K562 (cell line): ENCODE results near the gene SLC37A4. TPM values are rescaled to one million over a fixed set of nuclear protein-coding genes. Genes with fewer than 3 reads are reported as not detected.
A peak's percentile ranks its signal among the peaks of the same experiment; 100 is the strongest.

Experiments used
- CCAR2 ChIP-seq: fragments of 200-400 bp; formaldehyde crosslinking; IDR thresholded peaks from 2 replicates; pipeline ENCODE4 v1.6.1; 2017; ENCODE audit warnings: mild to moderate bottlenecking, low read depth, low read length
- GMEB1 ChIP-seq: fragments of 250-450 bp; sonication (Bioruptor Pico); IDR thresholded peaks from 2 replicates; pipeline ENCODE4 v1.4.0; 2020; ENCODE audit warnings: mild to moderate bottlenecking
- HNRNPUL1 ChIP-seq: fragments of 200-400 bp; formaldehyde crosslinking; IDR thresholded peaks from 2 replicates; pipeline ENCODE4 v1.6.1; 2017; ENCODE audit warnings: low read length
- KLF16 ChIP-seq: IDR thresholded peaks from 2 replicates; pipeline ENCODE4 v1.6.1; 2016; ENCODE audit warnings: antibody characterized with exemption
- MAX ChIP-seq: sonication (generic); formaldehyde crosslinking; IDR thresholded peaks from 2 replicates; pipeline ENCODE4 v1.9.0; 2022; ENCODE audit warnings: mild to moderate bottlenecking, missing genetic modification reagents
- MYBL2 ChIP-seq, 2 experiments: fragments of 450-650 bp in 1 of 2; sonication (generic) in 1 of 2; formaldehyde crosslinking in 1 of 2; IDR thresholded peaks; 2 replicates each; pipeline versions ENCODE4 v1.6.1 to v1.8.1; 2017 to 2022; ENCODE audit warnings: borderline replicate concordance in 1 of 2, inconsistent platforms in 1 of 2, low read depth in 1 of 2, mild to moderate bottlenecking in 1 of 2, missing genetic modification reagents in 1 of 2, moderate library complexity in 1 of 2
- POLR2A ChIP-seq: fragments of 450-650 bp; conservative IDR thresholded peaks from 2 replicates; pipeline ENCODE4 v1.6.1; 2016
- STAT5A ChIP-seq: IDR thresholded peaks from 2 replicates; pipeline ENCODE4 v1.6.1; 2012; ENCODE audit warnings: low read length, inconsistent platforms, borderline replicate concordance
- ZFPM2 ChIP-seq: fragments of 250-450 bp; sonication (Bioruptor Pico); IDR thresholded peaks from 2 replicates; pipeline ENCODE4 v1.5.1; 2022; ENCODE audit warnings: mild to moderate bottlenecking
- ZNF217 ChIP-seq: sonication (generic); formaldehyde crosslinking; IDR thresholded peaks from 2 replicates; pipeline ENCODE4 v1.8.0; 2022; ENCODE audit warnings: mild to moderate bottlenecking, missing genetic modification reagents
- ZNF274 ChIP-seq: IDR thresholded peaks from 2 replicates; pipeline ENCODE4 v1.6.1; 2011; ENCODE audit warnings: low read depth, mild to moderate bottlenecking, low read length, moderate library complexity, borderline replicate concordance
- ZNF280B ChIP-seq: fragments of 250-450 bp; sonication (Bioruptor Pico); IDR thresholded peaks from 2 replicates; pipeline ENCODE4 v1.5.1; 2021; ENCODE audit warnings: mild to moderate bottlenecking
- ZNF511 ChIP-seq: sonication (generic); formaldehyde crosslinking; IDR thresholded peaks from 2 replicates; pipeline ENCODE4 v1.8.0; 2022; ENCODE audit warnings: mild to moderate bottlenecking, missing genetic modification reagents
- polyA plus RNA-seq, 8 experiments: library from polyadenylated mRNA; depleted of rRNA in 4 of 8; stranded (reverse) in 5 of 8; unstranded in 3 of 8; fragments of >200 nt; fragmentation: Nextera tagmentation in 2 of 8; fragmentation: Illumina TruSeq in 1 of 8; extraction: Ambion mirVana in 2 of 8; extraction: Trizol in 1 of 8; gene quantifications; 2 replicates each; pipeline versions ENCODE4 v1.2.1 to v1.2.3, GENCODE V29; 2011 to 2014; ENCODE audit warnings: inconsistent platforms in 1 of 8, missing spikeins in 1 of 8
- total RNA-seq, 7 experiments: library from RNA; depleted of rRNA in 6 of 7; stranded (reverse); fragments of >200 nt in 6 of 7; fragmentation: Illumina TruSeq in 2 of 7; extraction: Trizol in 2 of 7; gene quantifications; 2 replicates each; pipeline versions ENCODE4 v1.2.1 to v1.2.3, GENCODE V29; 2011 to 2021; ENCODE audit warnings: low replicate concordance in 1 of 7

The SLC37A4 gene
- total and polyA plus RNA-seq, 9 of the 15 experiments (the other 6 are each of a cell fraction or from before 2014, with no cell fraction given): 24.7 to 73.9 (median 40.7) TPM

- TF ChIP-seq ZNF280B (no peak), KLF16 (no peak), MYBL2 (IDR thresholded peaks at IDR 0.05; ENCODE audit: low read depth) (no peak), MYBL2 (CRISPR knock-in tag; IDR thresholded peaks at IDR 0.05; ENCODE audit: borderline replicate concordance) (no peak), ZNF511 (CRISPR knock-in tag) (no peak), MAX (CRISPR knock-in tag) (no peak), GMEB1 (CRISPR knock-in tag) (no peak), STAT5A (no peak), ZFPM2 (CRISPR knock-in tag) (no peak), CCAR2 (no peak), ZNF217 (CRISPR knock-in tag) (no peak), HNRNPUL1 (0 out of 2 replicates have a peak, but pooled peaks have one; percentile 11), POLR2A (peak; percentile 5), ZNF274 (no peak)
These were observed 14.3 kb downstream of the SLC37A4 start (continued) for GRCh38 chr11:119016216-119017009.
